ENCODE data around the gene NUPR1. TPM values are rescaled to one million over a fixed set of nuclear protein-coding genes. Genes with fewer than 3 reads are reported as not detected.
"Not testable (repeated sequence)": the region's sequence is repeated elsewhere in the genome, so short reads cannot be mapped to it uniquely, and the experiment has no call there.

Gene NUPR1
- total and polyA plus RNA-seq, 4 experiments from 2014 or later: not detected

DNA sequence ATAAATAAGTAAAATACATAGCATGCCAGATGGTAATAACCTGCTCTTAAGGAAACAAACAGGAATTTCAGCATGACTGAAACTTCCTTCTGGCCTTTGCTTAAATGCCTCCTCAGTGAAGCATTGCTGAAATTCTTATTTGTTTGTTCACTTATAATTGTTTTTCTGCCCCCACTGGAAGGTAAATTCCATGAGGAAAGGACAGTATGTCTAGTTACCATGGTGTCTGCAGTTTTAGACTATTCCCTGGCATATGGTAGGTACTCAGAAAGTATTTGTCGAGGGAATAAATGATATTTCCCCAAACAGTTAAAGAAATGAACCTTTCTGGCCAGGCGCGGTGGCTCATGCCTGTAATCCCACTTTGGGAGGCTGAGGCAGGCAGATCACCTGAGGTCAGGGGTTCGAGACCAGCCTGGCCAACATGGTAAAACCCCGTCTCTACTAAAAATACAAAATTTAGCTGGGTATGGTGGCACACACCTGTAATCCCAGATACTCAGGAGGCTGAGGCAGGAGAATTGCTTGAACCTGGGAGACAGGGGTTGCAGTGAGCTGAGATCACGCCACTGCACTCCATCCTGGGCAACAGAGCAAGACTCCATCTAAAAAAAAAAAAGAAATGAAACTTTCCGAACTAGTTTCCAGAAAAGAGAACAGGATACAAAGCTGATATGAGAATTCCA lies 11.5 kb downstream of the NUPR1 start:
- CTCF ChIA-PET (ENCODE audit: partially characterized antibody): interaction anchor here (0.6 kb wide), 1 partner anchor 11 kb away, joined by 4 read pairs; no protein-coding TSS in a partner anchor

DNA sequence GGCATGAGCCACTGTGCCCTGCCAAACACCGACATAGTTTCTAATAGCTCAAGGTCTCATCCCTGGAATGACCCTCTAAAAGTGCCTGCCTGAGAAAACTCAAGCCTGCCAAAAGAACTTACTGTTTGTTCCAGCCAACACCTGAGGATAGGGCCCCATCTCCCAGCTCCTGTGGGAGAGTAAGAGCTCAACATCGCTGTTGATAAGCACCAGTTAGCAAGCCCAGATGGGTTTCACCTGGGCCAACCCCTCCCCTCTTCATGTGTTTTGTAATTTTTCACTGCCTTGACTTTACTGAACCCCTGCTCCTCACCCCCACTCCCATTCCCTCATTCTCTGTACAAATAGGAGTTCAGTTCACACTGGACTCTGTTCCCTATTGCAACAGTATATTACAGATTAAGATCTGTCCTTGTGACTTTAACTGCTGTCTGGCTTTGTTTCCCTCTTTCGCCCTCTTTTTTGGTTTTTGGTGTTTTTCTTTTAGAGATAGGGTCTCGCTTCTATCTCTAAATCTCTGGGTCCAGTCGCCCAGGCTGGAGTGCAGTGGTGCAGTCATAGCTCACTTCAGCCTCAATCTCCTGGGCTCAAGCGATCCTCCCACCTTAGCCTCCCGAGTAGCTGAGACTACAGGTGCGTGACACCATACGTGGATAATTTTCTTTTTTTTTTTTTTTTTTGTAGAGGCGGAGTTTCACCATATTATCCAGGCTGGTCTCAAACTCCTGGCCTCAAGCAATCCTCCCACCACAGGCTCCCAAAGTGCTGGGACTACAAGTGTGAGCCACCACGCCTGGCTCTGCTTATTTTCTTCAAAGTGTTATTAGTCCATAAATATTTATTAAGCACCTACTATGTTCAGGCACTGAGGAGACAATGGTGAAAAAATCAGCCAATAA lies 12.3 kb downstream of the NUPR1 start:
- no peak overlapping the region for H3K4me3 Mint-ChIP-seq
- Histone ChIP-seq H3K27ac (ENCODE audit: low read depth, low read length) (no peak overlapping the region), H3K4me3 (ENCODE audit: low read length in 2 of 2) (no peak overlapping the region), H3K4me1 (ENCODE audit: insufficient read depth, low read length) (peaks cover 6% of the 10 kb centered on the region), H3K9me3 (ENCODE audit: control insufficient read depth in 1 of 2, low read length in 2 of 2) (no peaks in the 10 kb centered on the region), H3K36me3 (ENCODE audit: insufficient read depth, low read length) (no peaks in the 10 kb centered on the region), H3K27me3 (ENCODE audit: insufficient read depth, low read length) (no peaks in the 10 kb centered on the region)
- peak overlapping the region in 1 of 7 donors; percentile 20 for H3K27ac Mint-ChIP-seq
- ChIA-PET CTCF (ENCODE audit: partially characterized antibody) (interaction anchor here (0.7 to 2.5 kb wide), 5 partner anchors 8 to 46 kb away, joined by 3 to 10 read pairs (median 3); no protein-coding TSS in a partner anchor), POLR2A (ENCODE audit: partially characterized antibody) (interaction anchor here (1.9 kb wide), 1 partner anchor 8 kb away, joined by 6 read pairs; no protein-coding TSS in a partner anchor)
- no peak for DNase-seq
- H3K4me1 Mint-ChIP-seq: peaks cover 4 to 8% (median 6%) of the 10 kb centered on the region in 4 donors
- no peaks in the 10 kb centered on the region for H3K9me3 Mint-ChIP-seq
- intact Hi-C loops (cut with micrococcal nuclease): no loop called here
- no peaks in the 10 kb centered on the region for H3K36me3 Mint-ChIP-seq
- H3K27me3 Mint-ChIP-seq: no peaks in the 10 kb centered on the region

More for the DNA sequence above, 11.5 kb downstream of the NUPR1 start:
- H3K36me3 Mint-ChIP-seq; intact Hi-C loops (cut with micrococcal nuclease); DNase-seq; H3K27ac Mint-ChIP-seq; H3K4me3 Mint-ChIP-seq; H3K9me3 Mint-ChIP-seq; H3K36me3 ChIP-seq (ENCODE audit: insufficient read depth, low read length); H3K27me3 ChIP-seq (ENCODE audit: insufficient read depth, low read length); H3K4me1 ChIP-seq (ENCODE audit: insufficient read depth, low read length); H3K9me3 ChIP-seq (ENCODE audit: control insufficient read depth in 1 of 2, low read length in 2 of 2); H3K4me3 ChIP-seq (ENCODE audit: low read length in 2 of 2); H3K27ac ChIP-seq (ENCODE audit: low read depth, low read length); H3K27me3 Mint-ChIP-seq: not testable (repeated sequence)
- POLR2A ChIA-PET (ENCODE audit: partially characterized antibody): interaction anchor here (1.6 kb wide), 1 partner anchor 33 kb away, joined by 5 read pairs; the partner anchor contains the start of gene APOBR
- H3K4me1 Mint-ChIP-seq: peaks cover 6 to 14% (median 10%) of the 10 kb centered on the region in 4 donors

DNA sequence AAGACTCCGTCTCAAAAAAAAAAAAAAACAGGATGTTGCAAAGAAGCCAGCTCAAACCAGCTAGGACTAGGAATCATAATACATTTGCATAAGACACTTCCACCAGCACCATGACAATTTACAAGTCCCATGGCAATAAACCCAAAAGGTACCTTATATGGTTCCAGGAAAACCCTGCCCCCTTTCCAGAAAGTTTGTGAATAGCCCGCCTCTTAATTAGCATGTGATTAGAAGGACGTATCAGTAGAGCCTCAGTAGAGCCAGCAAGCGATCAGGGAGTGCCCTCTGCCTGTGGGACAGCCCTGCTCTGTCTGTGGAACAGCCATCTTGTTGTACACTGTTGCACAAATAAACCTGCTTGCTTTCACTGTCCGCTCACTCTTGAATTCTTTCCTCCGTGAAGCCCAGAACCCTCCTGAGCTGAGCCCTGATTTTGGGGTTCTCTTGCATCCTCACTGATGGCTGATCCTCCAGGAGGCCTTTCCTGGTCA lies 14.0 kb downstream of the NUPR1 start:
- Mint-ChIP-seq H3K27me3 (no peaks in the 10 kb centered on the region), H3K4me1 (peaks cover 4 to 8% (median 6%) of the 10 kb centered on the region in 4 donors), H3K9me3 (no peaks in the 10 kb centered on the region), H3K4me3 (no peak overlapping the region), H3K36me3 (no peaks in the 10 kb centered on the region), H3K27ac (peak overlapping the region in 4 of 7 donors; percentile 50 to 67 (median 52))
- Histone ChIP-seq H3K36me3 (ENCODE audit: insufficient read depth, low read length) (no peaks in the 10 kb centered on the region), H3K4me3 (ENCODE audit: low read length in 2 of 2) (no peak overlapping the region), H3K4me1 (ENCODE audit: insufficient read depth, low read length) (peaks cover 6% of the 10 kb centered on the region), H3K27ac (ENCODE audit: low read depth, low read length) (no peak overlapping the region), H3K9me3 (ENCODE audit: control insufficient read depth in 1 of 2, low read length in 2 of 2) (no peaks in the 10 kb centered on the region), H3K27me3 (ENCODE audit: insufficient read depth, low read length) (no peaks in the 10 kb centered on the region)
- DNase-seq: peak in 2 of 5 donors; percentile 5 to 14
- POLR2A ChIA-PET (ENCODE audit: partially characterized antibody): interaction anchor here (0.8 to 1.9 kb wide), 3 partner anchors 10 to 29 kb away, joined by 3 to 6 read pairs (median 5); no protein-coding TSS in a partner anchor
- intact Hi-C loops (cut with micrococcal nuclease): loop anchor here (5.0 kb wide), 1 partner anchor 38 kb away; no protein-coding TSS in a partner anchor
- CTCF ChIA-PET (ENCODE audit: partially characterized antibody): interaction anchor here (2.5 kb wide), 1 partner anchor 10 kb away, joined by 10 read pairs; no protein-coding TSS in a partner anchor

DNA sequence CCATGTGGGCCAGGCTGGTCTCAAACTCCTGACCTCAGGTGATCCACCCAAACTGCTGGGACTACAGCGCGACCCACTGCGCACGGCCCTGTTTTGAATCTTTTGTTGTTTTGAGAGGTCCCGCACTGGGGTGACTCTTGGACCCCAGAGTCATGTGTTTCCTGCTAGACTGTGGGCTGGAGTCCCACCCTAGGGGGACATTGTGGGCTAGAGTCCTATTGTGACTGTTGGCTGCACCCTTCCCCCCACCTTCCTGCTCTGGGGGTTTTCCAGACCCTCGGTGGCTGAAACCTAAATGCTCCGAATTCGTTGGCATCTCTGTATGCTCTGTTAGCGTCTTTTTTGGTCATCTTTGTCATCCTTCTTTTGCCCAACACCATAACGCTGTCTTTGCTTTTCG lies 16.0 kb downstream of the NUPR1 start:
- H3K4me1 ChIP-seq (ENCODE audit: insufficient read depth, low read length): peaks cover 6% of the 10 kb centered on the region
- H3K27ac ChIP-seq (ENCODE audit: low read depth, low read length): no peak overlapping the region
- ChIA-PET CTCF (ENCODE audit: partially characterized antibody) (no interaction called here), POLR2A (ENCODE audit: partially characterized antibody) (interaction anchor here (0.9 kb wide), 1 partner anchor 9 kb away, joined by 3 read pairs; no protein-coding TSS in a partner anchor)
- no peak overlapping the region for H3K4me3 ChIP-seq (ENCODE audit: low read length in 2 of 2)
- no peak for DNase-seq
- H3K27me3 ChIP-seq (ENCODE audit: insufficient read depth, low read length): no peaks in the 10 kb centered on the region
- H3K36me3 Mint-ChIP-seq: no peaks in the 10 kb centered on the region
- no peaks in the 10 kb centered on the region for H3K36me3 ChIP-seq (ENCODE audit: insufficient read depth, low read length)
- H3K9me3 ChIP-seq (ENCODE audit: control insufficient read depth in 1 of 2, low read length in 2 of 2): no peaks in the 10 kb centered on the region
- H3K4me3 Mint-ChIP-seq: no peak overlapping the region
- H3K4me1 Mint-ChIP-seq: peaks cover 4 to 8% (median 6%) of the 10 kb centered on the region in 4 donors
- H3K9me3 Mint-ChIP-seq: no peaks in the 10 kb centered on the region
- H3K27me3 Mint-ChIP-seq: no peaks in the 10 kb centered on the region
- peak overlapping the region in 1 of 7 donors; percentile 21 for H3K27ac Mint-ChIP-seq
- intact Hi-C loops (cut with micrococcal nuclease): loop anchor here (5.0 kb wide), 1 partner anchor 40 kb away; no protein-coding TSS in a partner anchor

DNA sequence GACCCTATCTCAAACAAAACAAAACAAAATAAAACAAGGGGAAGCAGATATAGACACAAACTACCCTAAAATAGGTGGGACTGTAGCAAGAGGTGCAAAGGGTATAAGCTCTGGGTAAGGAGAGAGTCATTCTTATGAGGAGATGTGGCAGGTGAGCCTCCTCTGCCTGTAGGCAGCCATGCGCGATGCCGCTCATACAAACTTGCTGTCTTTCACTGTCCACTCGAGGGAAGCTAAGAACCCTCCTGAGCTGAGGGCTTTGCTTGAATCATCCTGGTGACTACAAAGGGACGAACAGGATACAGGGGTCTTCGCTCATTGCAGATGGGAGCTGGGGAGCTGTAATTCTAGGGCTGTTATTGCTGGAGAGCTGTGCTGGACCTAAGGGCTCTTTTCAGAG lies 17.3 kb downstream of the NUPR1 start:
- ChIA-PET POLR2A (ENCODE audit: partially characterized antibody) (interaction anchor here (1.1 to 1.7 kb wide), 3 partner anchors 11 to 27 kb away, joined by 3 to 4 read pairs (median 3); partner anchors contain the start of gene APOBR), CTCF (ENCODE audit: partially characterized antibody) (interaction anchor here (1.6 kb wide), 1 partner anchor 9 kb away, joined by 7 read pairs; no protein-coding TSS in a partner anchor)
- Mint-ChIP-seq H3K27ac (peak overlapping the region in 1 of 7 donors; percentile 75), H3K9me3 (no peaks in the 10 kb centered on the region), H3K4me1 (peaks cover 4 to 8% (median 6%) of the 10 kb centered on the region in 4 donors), H3K27me3 (no peaks in the 10 kb centered on the region), H3K4me3 (no peak overlapping the region), H3K36me3 (no peaks in the 10 kb centered on the region)
- Histone ChIP-seq H3K9me3 (ENCODE audit: control insufficient read depth in 1 of 2, low read length in 2 of 2) (no peaks in the 10 kb centered on the region), H3K36me3 (ENCODE audit: insufficient read depth, low read length) (no peaks in the 10 kb centered on the region), H3K4me3 (ENCODE audit: low read length in 2 of 2) (no peak overlapping the region), H3K27ac (ENCODE audit: low read depth, low read length) (no peak overlapping the region), H3K4me1 (ENCODE audit: insufficient read depth, low read length) (peaks cover 6% of the 10 kb centered on the region), H3K27me3 (ENCODE audit: insufficient read depth, low read length) (no peaks in the 10 kb centered on the region)
- intact Hi-C loops (cut with micrococcal nuclease): loop anchor here (5.0 kb wide), 1 partner anchor 41 kb away; no protein-coding TSS in a partner anchor
- no peak for DNase-seq

DNA sequence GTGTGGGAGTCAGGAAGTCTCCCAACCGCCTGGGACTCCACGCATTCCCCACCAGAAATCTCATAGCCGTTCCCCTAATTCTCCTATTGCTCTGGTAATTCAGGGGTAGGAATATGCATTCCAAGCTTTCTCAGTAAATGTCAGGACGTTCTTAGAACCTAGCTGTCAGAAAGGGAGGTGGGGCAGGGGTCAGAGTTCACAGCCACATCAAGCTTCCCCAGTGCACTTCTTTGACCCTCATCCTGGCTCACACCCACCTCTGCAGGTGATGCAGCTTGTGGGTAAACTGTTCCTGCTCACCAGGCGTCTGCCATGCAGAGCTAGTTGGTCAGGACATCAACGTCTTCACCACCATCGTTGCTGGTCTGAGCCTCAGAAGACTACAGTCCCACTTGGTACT lies 18.1 kb downstream of the NUPR1 start:
- H3K4me1 ChIP-seq (ENCODE audit: insufficient read depth, low read length): peaks cover 6% of the 10 kb centered on the region
- Mint-ChIP-seq H3K9me3 (no peaks in the 10 kb centered on the region), H3K4me1 (peaks cover 4 to 8% (median 6%) of the 10 kb centered on the region in 4 donors), H3K36me3 (no peaks in the 10 kb centered on the region), H3K27me3 (no peaks in the 10 kb centered on the region), H3K4me3 (no peak overlapping the region), H3K27ac (peak overlapping the region in 1 of 7 donors; percentile 51)
- no peak for DNase-seq
- POLR2A ChIA-PET (ENCODE audit: partially characterized antibody): interaction anchor here (1.1 to 1.7 kb wide), 2 partner anchors 12 to 14 kb away, joined by 3 to 4 read pairs; no protein-coding TSS in a partner anchor
- no peak overlapping the region for H3K4me3 ChIP-seq (ENCODE audit: low read length in 2 of 2)
- H3K36me3 ChIP-seq (ENCODE audit: insufficient read depth, low read length): no peaks in the 10 kb centered on the region
- intact Hi-C loops (cut with micrococcal nuclease): loop anchor here (5.0 kb wide), 1 partner anchor 42 kb away; no protein-coding TSS in a partner anchor
- no peak overlapping the region for H3K27ac ChIP-seq (ENCODE audit: low read depth, low read length)
- no peaks in the 10 kb centered on the region for H3K9me3 ChIP-seq (ENCODE audit: control insufficient read depth in 1 of 2, low read length in 2 of 2)
- CTCF ChIA-PET (ENCODE audit: partially characterized antibody): no interaction called here
- no peaks in the 10 kb centered on the region for H3K27me3 ChIP-seq (ENCODE audit: insufficient read depth, low read length)
